Iris pigment epithelial cell (primary cell): ENCODE data around the gene ZFAND3.

Experiments used
- DNase-seq: peaks from one replicate; pipeline ENCODE4 v3.0.0-alpha.2; 2011; ENCODE audit warnings: low read depth

Gene ZFAND3

GRCh38 chr6:38187325-38187724 lies 367.8 kb downstream of the ZFAND3 start:
- no peak for DNase-seq

GRCh38 chr6:38187811-38188590 lies 368.5 kb downstream of the ZFAND3 start:
- DNase-seq, result no peak

- no peak for DNase-seq
These were observed 369.3 kb downstream of the ZFAND3 start for GRCh38 chr6:38188677-38189335.

GRCh38 chr6:38191418-38191817 lies 371.9 kb downstream of the ZFAND3 start:
- DNase-seq, result no peak

- DNase-seq, result no peak
These were observed 372.5 kb downstream of the ZFAND3 start for GRCh38 chr6:38192011-38192410.

GRCh38 chr6:38192487-38192886 lies 373.0 kb downstream of the ZFAND3 start:
- no peak for DNase-seq

- no peak for DNase-seq
These were observed 373.5 kb downstream of the ZFAND3 start for GRCh38 chr6:38193051-38193450.

GRCh38 chr6:38193481-38194281 lies 374.2 kb downstream of the ZFAND3 start:
- no peak for DNase-seq

GRCh38 chr6:38194282-38194572 lies 374.7 kb downstream of the ZFAND3 start:
- DNase-seq, result no peak

- no peak for DNase-seq
These were observed 375.1 kb downstream of the ZFAND3 start for GRCh38 chr6:38194589-38194988.

GRCh38 chr6:38195113-38195635 lies 375.6 kb downstream of the ZFAND3 start:
- DNase-seq, result no peak

GRCh38 chr6:38198219-38198618 lies 378.7 kb downstream of the ZFAND3 start:
- DNase-seq, result no peak
